Endothelial cell of umbilical vein (primary cell): Measurements from ENCODE around the gene TRMT44. TPM values are rescaled to one million over a fixed set of nuclear protein-coding genes. Genes with fewer than 3 reads are reported as not detected.

Source experiments
- BruUV-seq: library from RNA; stranded (reverse); fragments of 400-500 nt; replicated peaks from 2 replicates; lab custom pipeline; 2021; lab: Mats Ljungman, UMichigan
- CTCF ChIA-PET: fragments of 300-600, 350-600 bp; sonication (Branson Sonifier 250); formaldehyde crosslinking; loops from one replicate; lab custom pipeline; 2021; ENCODE audit warnings: antibody characterized with exemption, inconsistent platforms; lab: Charles Lee
- POLR2A ChIA-PET: fragments of 300-600, 350-600 bp; sonication (Branson Sonifier 250); formaldehyde crosslinking; loops from one replicate; lab custom pipeline; 2021; ENCODE audit warnings: antibody characterized with exemption, inconsistent platforms; lab: Charles Lee
- DNase-seq: peaks from one replicate; pipeline ENCODE4 v3.0.0-alpha.2; 2011; ENCODE audit warnings: low read depth, low spot score
- FAIRE-seq: peaks from 2 replicates; lab custom pipeline; 2011; peaks lifted over from hg19 to GRCh38; lab: Jason Lieb, UNC
- H2AFZ ChIP-seq: 2 replicates; pipeline ENCODE4 v1.6.0; 2012; ENCODE audit warnings: low read depth, low read length, control low read depth, inconsistent platforms
- H3K27ac ChIP-seq: 2 replicates; pipeline ENCODE4 v1.5.1; 2011; ENCODE audit warnings: low read depth, mild to moderate bottlenecking, control low read depth, low read length, moderate library complexity; ENCODE audit not compliant: insufficient read depth
- H3K27me3 ChIP-seq, 2 experiments: 2 replicates each; pipeline versions ENCODE4 v1.6.0 to v1.6.1; 2011; ENCODE audit warnings: low read length in 2 of 2, mixed read lengths in 1 of 2; ENCODE audit not compliant: control insufficient read depth in 2 of 2, insufficient read depth in 2 of 2
- H3K36me3 ChIP-seq, 2 experiments: 2 replicates in 1 of 2; 3 replicates in 1 of 2; pipeline ENCODE4 v1.5.1; 2011; ENCODE audit warnings: low read length in 2 of 2, mild to moderate bottlenecking in 1 of 2, moderate library complexity in 1 of 2; ENCODE audit not compliant: control insufficient read depth in 2 of 2, insufficient read depth in 2 of 2; ENCODE audit errors: extremely low read depth in 1 of 2
- H3K4me1 ChIP-seq: 3 replicates; pipeline ENCODE4 v1.5.1; 2011; ENCODE audit warnings: mild to moderate bottlenecking, low read length; ENCODE audit not compliant: control insufficient read depth, insufficient read depth; ENCODE audit errors: extremely low read depth
- H3K4me2 ChIP-seq: 2 replicates; pipeline ENCODE4 v1.6.1; 2011; ENCODE audit warnings: low read length, control low read depth, mixed read lengths; ENCODE audit not compliant: insufficient read depth
- H3K4me3 ChIP-seq, 3 experiments: fragments of 200-600 bp in 1 of 3; sonication (generic), shearing (Covaris generic) in 1 of 3; replicated peaks in 1 of 3; 2 replicates each; pipeline ENCODE4 v1.5.1; 2011 to 2016; ENCODE audit warnings: control low read depth in 3 of 3, low read length in 3 of 3, mild to moderate bottlenecking in 2 of 3, inconsistent platforms in 1 of 3, low read depth in 1 of 3, moderate library complexity in 1 of 3; ENCODE audit not compliant: insufficient read depth in 1 of 3
- H3K79me2 ChIP-seq: 2 replicates; pipeline ENCODE4 v1.6.0; 2012; ENCODE audit warnings: low read length, inconsistent platforms; ENCODE audit not compliant: control insufficient read depth, insufficient read depth
- H3K9ac ChIP-seq: replicated peaks from 2 replicates; pipeline ENCODE3; 2011; ENCODE audit warnings: low read length, control low read depth; ENCODE audit not compliant: insufficient read depth; ENCODE audit errors: extremely low read depth
- H3K9me1 ChIP-seq: replicated peaks from 3 replicates; pipeline ENCODE4 v1.6.0; 2011; ENCODE audit warnings: mild to moderate bottlenecking, low read length; ENCODE audit not compliant: control insufficient read depth, insufficient read depth; ENCODE audit errors: extremely low read depth
- H3K9me3 ChIP-seq: replicated peaks from 2 replicates; pipeline ENCODE4 v1.5.1; 2012; ENCODE audit warnings: low read length, inconsistent platforms; ENCODE audit not compliant: control insufficient read depth, insufficient read depth
- H4K20me1 ChIP-seq: replicated peaks from 2 replicates; pipeline ENCODE3; 2011; ENCODE audit warnings: mild to moderate bottlenecking, low read length; ENCODE audit not compliant: control insufficient read depth, insufficient read depth; ENCODE audit errors: extremely low read depth
- EZH2 ChIP-seq: IDR thresholded peaks from 2 replicates; pipeline ENCODE4 v1.6.1; 2012; ENCODE audit warnings: borderline replicate concordance, low read depth, mild to moderate bottlenecking, moderate library complexity, low read length, inconsistent platforms; ENCODE audit not compliant: severe bottlenecking
- FOS ChIP-seq: IDR thresholded peaks from 2 replicates; pipeline ENCODE4 v1.6.1; 2011; ENCODE audit warnings: mild to moderate bottlenecking, low read length, moderate library complexity, borderline replicate concordance; ENCODE audit not compliant: insufficient read depth
- GATA2 ChIP-seq: IDR thresholded peaks from 2 replicates; pipeline ENCODE4 v1.7.0; 2011; ENCODE audit warnings: low read depth, mild to moderate bottlenecking, moderate library complexity, mixed read lengths, low read length; ENCODE audit not compliant: insufficient read length, insufficient read depth
- JUN ChIP-seq: IDR thresholded peaks from 2 replicates; pipeline ENCODE4 v1.6.1; 2011; ENCODE audit warnings: borderline replicate concordance, low read depth; ENCODE audit not compliant: insufficient read length, insufficient read depth
- MYC ChIP-seq: IDR thresholded peaks from one replicate; pipeline ENCODE4 v1.6.1; 2011; ENCODE audit warnings: mild to moderate bottlenecking, low read depth, low read length
- POLR2A ChIP-seq: IDR thresholded peaks from 2 replicates; pipeline ENCODE4 v1.6.1; 2012; ENCODE audit warnings: low read depth, mild to moderate bottlenecking, control low read depth, low read length
- POLR2AphosphoS5 ChIP-seq: IDR thresholded peaks from 2 replicates; pipeline ENCODE4 v1.6.1; 2012; ENCODE audit warnings: low read depth, mild to moderate bottlenecking, control low read depth, low read length, moderate library complexity; ENCODE audit not compliant: insufficient read depth
- dilution Hi-C: fragments of 300-500 bp; cut with MboI; formaldehyde crosslinking; loops from one replicate; pipeline ENCODE4 v1.15.0; 2019; ENCODE audit warnings: low sequenced_read_pairs; ENCODE audit not compliant: extremely low pct_ligation_motif_present
- intact Hi-C: fragments of 100-400 bp; cut with micrococcal nuclease; formaldehyde crosslinking; loops from one replicate; pipeline ENCODE4 v1.10.0; 2022
- polyA plus RNA-seq, 4 experiments: library from polyadenylated mRNA; depleted of rRNA in 3 of 4; stranded (reverse) in 3 of 4; unstranded in 1 of 4; fragments of >200 nt; gene quantifications; 2 replicates each; pipeline versions ENCODE4 v1.2.1 to v1.2.3, GENCODE V29; 2011 to 2012; ENCODE audit warnings: missing spikeins in 1 of 4
- total RNA-seq: library from RNA; stranded (reverse); gene quantifications from 2 replicates; pipeline ENCODE4 v1.2.3, GENCODE V29; 2021
- TF ChIP-seq, protein P1 (sequence below), 2 donors: IDR thresholded peaks; 1 replicate in 1 of 2; 2 replicates in 1 of 2; pipeline ENCODE4 v1.5.1; 2011; ENCODE audit warnings: low read length in 2 of 2, mild to moderate bottlenecking in 2 of 2, moderate library complexity in 2 of 2, control low read depth in 1 of 2, inconsistent platforms in 1 of 2, low read depth in 1 of 2; ENCODE audit not compliant: insufficient read depth in 1 of 2; ENCODE audit errors: extremely low read depth in 1 of 2
- TF ChIP-seq, protein P2 (sequence below): IDR thresholded peaks from 2 replicates; pipeline ENCODE4 v1.6.1; 2011; ENCODE audit not compliant: insufficient read depth, insufficient read length

TRMT44 gene
- total and polyA plus RNA-seq, 2 donors (not counting 3 experiments of a cell fraction or from before 2014, with no cell fraction given) = 10.4 to 17.3 TPM

DNA sequence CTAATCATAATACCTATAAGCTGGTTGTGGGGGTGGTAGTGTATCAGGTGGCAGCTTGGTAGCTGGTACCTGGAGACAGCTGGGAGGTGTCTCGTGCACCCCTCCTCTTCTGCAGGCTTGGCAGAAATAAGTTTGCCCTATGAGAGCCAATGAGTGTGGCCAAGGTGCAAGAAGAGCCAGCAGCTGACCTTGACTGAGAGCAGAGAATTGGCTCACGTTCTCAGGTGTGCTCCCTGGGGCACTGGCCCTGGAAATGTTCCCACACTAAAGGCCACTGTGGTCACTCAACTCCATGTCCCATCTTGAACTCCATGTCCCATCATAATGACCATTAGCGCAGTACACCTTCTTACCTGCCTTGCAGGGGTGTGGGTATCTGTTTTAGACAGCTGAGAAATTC is 13.4 kb downstream of the TRMT44 start:
- POLR2A ChIA-PET = no interaction called here
- Histone ChIP-seq H2AFZ (no peak overlapping the region), H3K4me2 (no peak overlapping the region), H3K4me1 (no peaks in the 10 kb centered on the region), H3K79me2 (no peaks in the 10 kb centered on the region), H3K9me1 (no peaks in the 10 kb centered on the region), H3K9me3 (no peaks in the 10 kb centered on the region), H3K36me3 (peaks cover 20 to 44% of the 10 kb centered on the region in 2 experiments), H3K27me3 (no peaks in the 10 kb centered on the region), H4K20me1 (no peaks in the 10 kb centered on the region), H3K4me3 (no peak overlapping the region), H3K9ac (no peak overlapping the region), H3K27ac (no peak overlapping the region)
- intact Hi-C loops (no loop called here), dilution Hi-C loops (no loop called here)
- DNase-seq = no peak
- CTCF ChIA-PET = interaction anchor here (1.6 kb wide), 1 partner anchor 15 kb away, joined by 8 read pairs; no protein-coding TSS in a partner anchor
- BruUV-seq = no TSS peak
- TF ChIP-seq GATA2 (no peak), MYC (no peak), JUN (no peak), POLR2A (no peak), POLR2AphosphoS5 (no peak), EZH2 (no peak), FOS (no peak)
- TF ChIP-seq, protein P1, sequence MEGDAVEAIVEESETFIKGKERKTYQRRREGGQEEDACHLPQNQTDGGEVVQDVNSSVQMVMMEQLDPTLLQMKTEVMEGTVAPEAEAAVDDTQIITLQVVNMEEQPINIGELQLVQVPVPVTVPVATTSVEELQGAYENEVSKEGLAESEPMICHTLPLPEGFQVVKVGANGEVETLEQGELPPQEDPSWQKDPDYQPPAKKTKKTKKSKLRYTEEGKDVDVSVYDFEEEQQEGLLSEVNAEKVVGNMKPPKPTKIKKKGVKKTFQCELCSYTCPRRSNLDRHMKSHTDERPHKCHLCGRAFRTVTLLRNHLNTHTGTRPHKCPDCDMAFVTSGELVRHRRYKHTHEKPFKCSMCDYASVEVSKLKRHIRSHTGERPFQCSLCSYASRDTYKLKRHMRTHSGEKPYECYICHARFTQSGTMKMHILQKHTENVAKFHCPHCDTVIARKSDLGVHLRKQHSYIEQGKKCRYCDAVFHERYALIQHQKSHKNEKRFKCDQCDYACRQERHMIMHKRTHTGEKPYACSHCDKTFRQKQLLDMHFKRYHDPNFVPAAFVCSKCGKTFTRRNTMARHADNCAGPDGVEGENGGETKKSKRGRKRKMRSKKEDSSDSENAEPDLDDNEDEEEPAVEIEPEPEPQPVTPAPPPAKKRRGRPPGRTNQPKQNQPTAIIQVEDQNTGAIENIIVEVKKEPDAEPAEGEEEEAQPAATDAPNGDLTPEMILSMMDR (IDR thresholded peaks at IDR 0.05; ENCODE audit: extremely low read depth in 1 of 2, insufficient read depth in 1 of 2, low read depth in 1 of 2, low read length in 2 of 2) = no peak
- TF ChIP-seq, protein P2, sequence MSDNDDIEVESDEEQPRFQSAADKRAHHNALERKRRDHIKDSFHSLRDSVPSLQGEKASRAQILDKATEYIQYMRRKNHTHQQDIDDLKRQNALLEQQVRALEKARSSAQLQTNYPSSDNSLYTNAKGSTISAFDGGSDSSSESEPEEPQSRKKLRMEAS = no peak
- FAIRE-seq = no peak
